Ovary (tissue), 3 donors: Measurements from ENCODE around the gene MED27.

ENCODE experiments used
- CTCF ChIP-seq, 3 donors: fragments of 450-650 bp in 2 of 3; fragments of 200-600 bp in 1 of 3; IDR thresholded peaks; one replicate each; pipeline versions ENCODE4 v1.5.1 to v1.8.0; 2016 to 2022; ENCODE audit warnings: antibody characterized with exemption in 3 of 3, mild to moderate bottlenecking in 1 of 3
- EP300 ChIP-seq: sonication (generic); formaldehyde crosslinking; IDR thresholded peaks from one replicate; pipeline ENCODE4 v1.6.1; 2017; ENCODE audit warnings: antibody characterized with exemption
- POLR2A ChIP-seq: fragments of 450-650 bp; IDR thresholded peaks from one replicate; pipeline ENCODE4 v1.6.1; 2017; ENCODE audit warnings: antibody characterized with exemption, mild to moderate bottlenecking, moderate library complexity
- donor health status: DM: no; HTN: no; CAD: no.

GRCh38 chr9:131817627-131818026, 262.0 kb downstream of the MED27 start:
- no peak for TF ChIP-seq CTCF (IDR thresholded peaks at IDR 0.05)
- no peak for TF ChIP-seq POLR2A
- no peak for TF ChIP-seq EP300
